ACHN (cell line): ENCODE results near the gene PRKRIP1.
"Not testable (repeated sequence)": the region's sequence is repeated elsewhere in the genome, so short reads cannot be mapped to it uniquely, and the experiment has no call there.

Source experiments
- DNase-seq: peaks from one replicate; pipeline ENCODE4 v3.0.0-alpha.2; 2015
- in situ Hi-C: cut with HindIII; loops from 2 replicates; pipeline ENCODE4 v1.10.0; 2017; ENCODE audit warnings: low sequenced_read_pairs, low pct_ligation_motif_present, low pct_unique_long_range_greater_than_20kb

Gene PRKRIP1

DNA sequence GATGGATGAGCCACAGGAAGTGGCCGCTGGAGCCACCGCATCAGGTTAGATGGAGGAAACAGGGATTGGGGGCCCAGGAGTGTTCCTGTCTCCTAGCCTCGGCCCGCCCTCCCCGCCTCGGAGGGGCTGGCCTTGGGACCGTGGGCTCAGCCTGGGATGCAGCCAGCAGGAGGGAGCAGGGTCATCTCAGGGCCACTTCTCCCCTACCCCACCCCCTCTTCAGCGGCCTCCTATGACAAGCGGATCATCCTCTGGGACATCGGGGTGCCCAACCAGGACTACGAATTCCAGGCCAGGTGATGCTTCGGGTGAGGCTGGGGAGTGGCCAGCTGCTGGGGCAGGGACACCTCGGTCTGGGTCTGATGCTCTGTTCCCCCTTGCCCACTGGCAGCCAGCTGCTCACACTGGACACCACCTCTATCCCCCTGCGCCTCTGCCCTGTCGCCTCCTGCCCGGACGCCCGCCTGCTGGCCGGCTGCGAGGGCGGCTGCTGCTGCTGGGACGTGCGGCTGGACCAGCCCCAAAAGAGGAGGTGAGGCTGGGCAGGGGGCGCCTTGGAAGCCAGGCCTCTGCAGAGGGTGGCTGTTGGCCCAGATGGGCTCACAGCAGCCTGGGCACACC lies 73.3 kb downstream of the PRKRIP1 start:
- in situ Hi-C loops = no loop called here
- no peak for DNase-seq

DNA sequence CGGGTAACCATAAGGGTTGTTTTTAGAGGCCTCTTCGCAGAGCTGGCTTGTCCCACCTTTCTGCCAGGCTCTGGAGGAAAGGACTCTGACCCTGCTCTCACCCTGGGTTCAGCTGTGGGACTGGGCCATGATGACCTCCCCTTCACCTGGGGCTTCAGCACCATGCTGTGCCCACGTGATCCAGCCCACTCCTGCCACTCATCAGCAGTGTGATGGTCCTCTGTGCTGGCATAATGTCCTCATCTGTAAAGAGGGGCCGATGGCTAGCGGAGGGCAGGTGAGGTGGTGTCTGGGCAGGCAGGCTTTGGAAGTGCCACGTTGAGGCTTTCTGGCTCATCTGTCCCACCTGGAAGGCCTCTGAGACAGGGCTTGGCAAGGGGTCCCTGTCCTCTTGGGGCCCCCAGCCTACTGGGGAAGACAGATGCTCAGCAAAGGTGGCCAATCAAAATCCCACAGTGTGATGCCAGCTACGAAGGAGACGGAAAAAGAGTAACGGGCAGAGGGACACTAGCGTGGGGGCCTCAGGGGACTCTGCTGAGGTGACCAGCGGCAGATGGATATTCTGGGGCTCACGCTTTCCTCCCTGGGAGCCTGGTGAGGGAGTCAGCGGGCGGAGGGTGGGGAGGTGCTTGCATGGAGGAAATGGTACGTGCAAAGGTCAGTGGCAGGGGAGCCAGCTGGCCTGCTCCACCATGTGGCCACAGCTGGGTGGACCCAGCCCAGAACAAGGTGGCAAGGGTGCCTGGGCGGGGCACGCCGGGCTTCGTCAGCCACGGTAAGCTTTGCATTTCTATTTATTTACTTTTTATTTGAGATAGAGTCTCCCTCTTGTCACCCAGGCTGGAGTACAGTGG lies 74.0 kb downstream of the PRKRIP1 start:
- DNase-seq = no peak
- in situ Hi-C loops = no loop called here

DNA sequence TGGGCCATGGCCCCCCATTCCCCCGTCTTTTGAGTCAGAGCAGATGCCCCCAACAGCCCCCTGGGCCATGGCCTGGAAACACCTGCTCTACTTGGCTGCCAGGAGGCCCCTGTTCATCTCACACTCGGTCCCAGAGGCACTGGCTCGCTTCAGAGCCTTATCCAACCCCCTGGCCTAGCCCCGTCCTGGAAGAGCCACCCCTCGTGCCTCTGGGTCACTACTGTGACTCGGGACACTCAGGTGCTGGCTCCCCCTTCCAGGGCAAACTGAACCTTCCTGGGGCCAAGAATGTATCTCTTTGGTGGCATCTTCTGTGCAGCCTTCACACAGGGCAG lies 75.6 kb downstream of the PRKRIP1 start:
- no peak for DNase-seq
- in situ Hi-C loops = no loop called here

DNA sequence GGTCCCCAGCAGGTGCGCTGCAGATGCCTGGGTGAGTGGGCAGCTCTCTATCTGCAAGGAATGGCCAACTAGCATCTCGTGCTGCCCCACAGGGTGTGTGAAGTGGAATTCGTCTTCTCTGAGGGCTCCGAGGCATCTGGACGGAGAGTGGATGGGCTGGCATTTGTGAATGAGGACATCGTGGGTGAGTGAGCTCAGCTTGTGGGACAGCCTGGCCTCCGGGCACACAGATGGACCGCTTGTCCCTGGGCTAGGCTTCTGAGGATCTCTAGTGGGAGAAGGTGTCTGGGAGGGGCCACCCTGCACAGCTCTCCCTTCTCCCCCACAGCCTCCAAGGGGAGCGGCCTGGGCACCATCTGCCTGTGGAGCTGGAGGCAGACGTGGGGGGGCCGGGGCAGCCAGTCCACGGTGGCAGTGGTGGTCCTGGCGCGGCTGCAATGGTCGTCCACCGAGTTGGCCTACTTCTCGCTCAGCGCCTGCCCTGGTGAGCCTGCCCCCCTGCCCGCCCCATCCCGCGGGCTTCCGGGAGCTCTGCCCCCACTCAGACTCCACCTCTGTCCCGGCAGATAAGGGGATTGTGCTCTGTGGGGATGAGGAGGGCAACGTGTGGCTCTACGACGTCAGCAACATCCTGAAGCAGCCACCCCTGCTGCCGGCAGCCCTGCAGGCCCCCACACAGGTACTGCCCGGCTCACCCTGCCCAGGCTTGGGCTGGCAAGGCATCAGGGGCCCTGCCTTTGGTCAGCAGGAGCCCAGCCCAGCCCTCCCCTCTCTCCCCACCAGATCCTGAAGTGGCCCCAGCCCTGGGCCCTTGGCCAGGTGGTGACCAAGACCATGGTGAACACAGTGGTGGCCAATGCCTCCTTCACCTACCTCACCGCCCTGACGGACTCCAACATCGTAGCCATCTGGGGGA lies 76.2 kb downstream of the PRKRIP1 start:
- DNase-seq = no peak
- in situ Hi-C loops = no loop called here

DNA sequence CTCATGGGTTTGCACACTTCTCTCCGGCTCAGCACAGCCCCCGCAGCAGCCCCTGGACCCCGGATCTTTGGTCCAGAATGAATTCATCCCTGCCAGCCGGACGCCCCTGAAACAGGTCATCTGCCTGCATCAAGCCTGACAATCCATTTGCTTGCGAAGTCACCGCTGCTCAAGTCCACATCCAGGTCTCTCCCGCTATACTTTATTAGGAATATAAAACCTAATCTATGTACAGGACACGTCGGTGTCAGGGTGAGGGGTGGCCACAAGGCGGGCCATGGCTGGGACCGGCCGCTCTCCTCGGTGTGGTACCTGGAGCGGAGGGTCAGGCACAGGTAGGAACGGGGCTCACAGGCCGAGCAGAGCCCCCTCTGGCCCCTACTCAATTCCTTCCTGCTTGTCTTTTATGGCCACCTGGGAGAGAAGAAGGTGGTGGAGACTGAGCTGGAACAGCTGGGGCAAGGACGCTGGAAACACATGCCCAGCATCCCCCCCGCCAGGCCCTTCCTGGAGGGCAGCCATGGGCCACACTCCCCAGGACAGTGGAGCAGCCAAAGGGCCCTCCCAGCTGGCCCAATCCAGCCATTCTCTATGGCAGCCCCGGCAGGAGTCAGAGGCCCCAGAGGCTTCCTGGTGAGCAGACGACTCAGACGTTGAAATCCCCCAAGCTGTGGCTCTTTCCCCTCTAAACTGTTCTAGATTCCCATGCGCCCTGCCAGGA lies 77.3 kb downstream of the PRKRIP1 start:
- in situ Hi-C loops = no loop called here
- DNase-seq = no peak

DNA sequence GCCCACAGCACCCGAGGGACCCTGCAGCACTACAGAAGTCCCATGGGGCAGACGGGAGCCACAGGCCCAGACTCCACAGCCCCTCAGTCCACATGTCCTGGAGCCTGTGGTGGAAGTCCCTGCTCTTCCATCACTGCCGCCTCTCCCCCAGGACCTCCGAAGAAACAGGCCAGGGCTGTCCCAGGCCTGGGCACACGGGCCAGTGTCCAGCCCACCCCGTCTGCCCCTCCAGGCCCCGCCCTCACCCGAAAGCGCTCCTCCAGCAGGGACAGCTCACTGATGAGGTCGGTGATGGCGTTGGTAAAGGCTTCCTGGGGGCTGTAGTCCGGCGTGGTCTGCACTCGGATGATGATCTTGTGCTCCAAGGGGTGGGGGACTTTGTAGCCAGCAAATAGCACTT lies 78.0 kb downstream of the PRKRIP1 start:
- in situ Hi-C loops, DNase-seq: not testable (repeated sequence)

DNA sequence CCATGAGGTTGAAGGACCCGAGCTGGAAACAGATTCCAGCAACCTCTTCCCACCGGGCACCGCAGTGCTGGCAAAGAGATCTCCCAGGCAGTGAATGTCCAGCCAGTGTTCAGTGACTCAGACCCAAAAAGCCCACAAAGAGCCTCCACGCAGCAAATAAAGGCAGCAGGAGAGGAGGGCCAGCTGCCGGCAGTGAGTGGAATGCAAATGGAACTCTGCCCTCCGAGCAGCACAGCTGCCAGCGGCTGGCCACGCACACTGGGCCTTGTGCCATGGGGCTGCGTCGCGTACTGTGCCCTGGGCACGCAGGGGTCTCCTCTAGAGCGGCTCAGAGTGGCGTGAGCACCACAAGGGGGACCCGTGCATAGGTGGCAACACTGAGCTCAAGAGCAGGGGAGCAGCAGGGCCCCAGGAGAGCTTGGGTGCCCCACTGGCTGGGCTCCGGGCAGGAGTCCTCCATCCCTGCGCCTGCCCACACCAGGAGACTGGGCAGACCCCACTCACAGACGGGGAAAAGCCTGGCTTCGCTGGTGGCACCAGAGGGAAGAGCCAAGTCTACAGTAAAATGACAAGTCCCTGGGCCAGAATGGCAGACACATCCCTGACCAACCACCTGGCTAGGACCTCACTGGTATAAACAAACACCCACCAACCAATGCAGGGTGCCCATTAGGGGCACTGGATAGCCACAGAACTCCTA lies 78.7 kb downstream of the PRKRIP1 start:
- DNase-seq = peak; percentile 60
- in situ Hi-C loops = not testable (repeated sequence)
